Astrocyte (in vitro differentiated cells and primary cell): Measurements from ENCODE around the gene CYP46A1. TPM values are rescaled to one million over a fixed set of nuclear protein-coding genes. Genes with fewer than 3 reads are reported as not detected.

Source experiments
- DNase-seq: peaks from one replicate; pipeline ENCODE4 v3.0.0-alpha.2; 2010; ENCODE audit warnings: low read depth
- FAIRE-seq: peaks from 2 replicates; lab custom pipeline; 2011; peaks lifted over from hg19 to GRCh38; lab: Jason Lieb, UNC
- H2AFZ ChIP-seq: 2 replicates; pipeline ENCODE4 v1.6.0; 2012; ENCODE audit warnings: low read depth, low read length, inconsistent platforms
- H3K27ac ChIP-seq: 2 replicates; pipeline ENCODE4 v1.5.1; 2011; ENCODE audit warnings: low read depth, low read length, inconsistent platforms
- H3K27me3 ChIP-seq: 2 replicates; pipeline ENCODE4 v1.6.0; 2011; ENCODE audit warnings: low read length, inconsistent platforms; ENCODE audit not compliant: insufficient read depth
- H3K36me3 ChIP-seq: 2 replicates; pipeline ENCODE4 v1.5.1; 2011; ENCODE audit warnings: low read length, inconsistent platforms; ENCODE audit not compliant: insufficient read depth
- H3K4me1 ChIP-seq: 2 replicates; pipeline ENCODE4 v1.5.1; 2011; ENCODE audit warnings: low read length, inconsistent platforms; ENCODE audit not compliant: insufficient read depth
- H3K4me2 ChIP-seq: 2 replicates; pipeline ENCODE4 v1.6.0; 2012; ENCODE audit warnings: low read length, inconsistent platforms
- H3K4me3 ChIP-seq: 2 replicates; pipeline ENCODE4 v1.5.1; 2011; ENCODE audit warnings: low read depth, mild to moderate bottlenecking, low read length, inconsistent platforms; ENCODE audit not compliant: insufficient read depth
- H3K79me2 ChIP-seq: 2 replicates; pipeline ENCODE4 v1.6.0; 2012; ENCODE audit warnings: mild to moderate bottlenecking, low read length, inconsistent platforms; ENCODE audit not compliant: insufficient read depth
- H3K9ac ChIP-seq: 2 replicates; pipeline ENCODE4 v1.6.0; 2012; ENCODE audit warnings: mild to moderate bottlenecking, low read length, inconsistent platforms
- H3K9me3 ChIP-seq: 2 replicates; pipeline ENCODE4 v1.5.1; 2012; ENCODE audit warnings: low read depth, mild to moderate bottlenecking, low read length, inconsistent platforms; ENCODE audit not compliant: insufficient read depth
- H4K20me1 ChIP-seq: 2 replicates; pipeline ENCODE4 v1.6.0; 2012; ENCODE audit warnings: low read length, inconsistent platforms; ENCODE audit not compliant: insufficient read depth
- H3K27ac Mint-ChIP-seq: one replicate; pipeline ENCODE4 v1.8.0; 2021; ENCODE audit warnings: mild to moderate bottlenecking, mixed read lengths; ENCODE audit not compliant: unreplicated experiment
- H3K27me3 Mint-ChIP-seq: one replicate; pipeline ENCODE4 v1.8.0; 2021; ENCODE audit warnings: low read depth, mixed read lengths; ENCODE audit not compliant: unreplicated experiment
- H3K36me3 Mint-ChIP-seq: one replicate; pipeline ENCODE4 v1.8.0; 2021; ENCODE audit warnings: low read depth, mixed read lengths; ENCODE audit not compliant: unreplicated experiment
- H3K4me1 Mint-ChIP-seq: one replicate; pipeline ENCODE4 v1.8.0; 2021; ENCODE audit warnings: low read depth, mixed read lengths; ENCODE audit not compliant: unreplicated experiment
- H3K4me3 Mint-ChIP-seq: one replicate; pipeline ENCODE4 v1.8.0; 2021; ENCODE audit warnings: mild to moderate bottlenecking, moderate library complexity, mixed read lengths; ENCODE audit not compliant: unreplicated experiment
- H3K9me3 Mint-ChIP-seq: one replicate; pipeline ENCODE4 v1.8.0; 2021; ENCODE audit warnings: mild to moderate bottlenecking, mixed read lengths; ENCODE audit not compliant: unreplicated experiment
- EZH2 ChIP-seq: IDR thresholded peaks from 2 replicates; pipeline ENCODE4 v1.6.1; 2012; ENCODE audit warnings: mild to moderate bottlenecking, low read length, inconsistent platforms; ENCODE audit not compliant: insufficient read depth
- total RNA-seq: library from RNA; stranded (reverse); gene quantifications from 2 replicates; pipeline ENCODE4 v1.2.1, GENCODE V29; 2021
- TF ChIP-seq, protein P1 (sequence below): IDR thresholded peaks from 2 replicates; pipeline ENCODE4 v1.5.1; 2011; ENCODE audit warnings: low read depth, mild to moderate bottlenecking, inconsistent platforms, low read length, moderate library complexity; ENCODE audit not compliant: insufficient read depth

CYP46A1 gene
- total RNA-seq, 1 donor from 2014 or later = 0.52 TPM

DNA sequence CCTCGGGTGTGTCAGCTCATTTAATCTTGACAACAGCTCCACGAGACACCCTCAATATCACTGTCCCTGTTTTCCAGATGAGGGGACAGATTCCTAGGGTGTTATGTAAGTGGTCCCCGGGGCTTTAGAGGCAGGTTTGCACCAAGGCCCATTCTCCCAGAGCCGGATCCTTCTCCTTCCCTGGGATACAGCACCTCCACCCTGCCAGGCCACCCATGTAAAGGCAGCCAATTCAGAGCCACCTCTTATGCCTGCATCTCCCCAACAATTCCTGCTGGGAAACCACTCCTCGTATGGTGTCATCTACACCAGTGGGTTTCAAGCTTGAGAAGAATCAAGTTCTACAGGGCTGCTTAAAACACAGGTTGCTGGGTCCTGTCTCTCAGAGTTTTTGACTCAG is 4.1 kb upstream of the CYP46A1 start:
- H3K27ac ChIP-seq = no peak overlapping the region
- H3K27me3 Mint-ChIP-seq = peaks cover 10% of the 10 kb centered on the region
- H3K4me1 Mint-ChIP-seq = no peaks in the 10 kb centered on the region
- FAIRE-seq = no peak
- no peak overlapping the region for H3K4me3 Mint-ChIP-seq
- no peaks in the 10 kb centered on the region for H3K36me3 Mint-ChIP-seq
- no peak overlapping the region for H3K9ac ChIP-seq
- H3K36me3 ChIP-seq = no peaks in the 10 kb centered on the region
- TF ChIP-seq, protein P1, sequence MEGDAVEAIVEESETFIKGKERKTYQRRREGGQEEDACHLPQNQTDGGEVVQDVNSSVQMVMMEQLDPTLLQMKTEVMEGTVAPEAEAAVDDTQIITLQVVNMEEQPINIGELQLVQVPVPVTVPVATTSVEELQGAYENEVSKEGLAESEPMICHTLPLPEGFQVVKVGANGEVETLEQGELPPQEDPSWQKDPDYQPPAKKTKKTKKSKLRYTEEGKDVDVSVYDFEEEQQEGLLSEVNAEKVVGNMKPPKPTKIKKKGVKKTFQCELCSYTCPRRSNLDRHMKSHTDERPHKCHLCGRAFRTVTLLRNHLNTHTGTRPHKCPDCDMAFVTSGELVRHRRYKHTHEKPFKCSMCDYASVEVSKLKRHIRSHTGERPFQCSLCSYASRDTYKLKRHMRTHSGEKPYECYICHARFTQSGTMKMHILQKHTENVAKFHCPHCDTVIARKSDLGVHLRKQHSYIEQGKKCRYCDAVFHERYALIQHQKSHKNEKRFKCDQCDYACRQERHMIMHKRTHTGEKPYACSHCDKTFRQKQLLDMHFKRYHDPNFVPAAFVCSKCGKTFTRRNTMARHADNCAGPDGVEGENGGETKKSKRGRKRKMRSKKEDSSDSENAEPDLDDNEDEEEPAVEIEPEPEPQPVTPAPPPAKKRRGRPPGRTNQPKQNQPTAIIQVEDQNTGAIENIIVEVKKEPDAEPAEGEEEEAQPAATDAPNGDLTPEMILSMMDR = no peak
- TF ChIP-seq EZH2 = no peak
- peaks cover 10% of the 10 kb centered on the region for H3K4me1 ChIP-seq
- peaks cover 16% of the 10 kb centered on the region for H3K9me3 Mint-ChIP-seq
- H3K4me3 ChIP-seq = no peak overlapping the region
- no peaks in the 10 kb centered on the region for H4K20me1 ChIP-seq
- H3K27me3 ChIP-seq = peaks cover 2% of the 10 kb centered on the region
- no peak overlapping the region for H2AFZ ChIP-seq
- no peaks in the 10 kb centered on the region for H3K79me2 ChIP-seq
- peaks cover 9% of the 10 kb centered on the region for H3K9me3 ChIP-seq
- no peak overlapping the region for H3K27ac Mint-ChIP-seq
- no peak overlapping the region for H3K4me2 ChIP-seq
- no peak for DNase-seq

DNA sequence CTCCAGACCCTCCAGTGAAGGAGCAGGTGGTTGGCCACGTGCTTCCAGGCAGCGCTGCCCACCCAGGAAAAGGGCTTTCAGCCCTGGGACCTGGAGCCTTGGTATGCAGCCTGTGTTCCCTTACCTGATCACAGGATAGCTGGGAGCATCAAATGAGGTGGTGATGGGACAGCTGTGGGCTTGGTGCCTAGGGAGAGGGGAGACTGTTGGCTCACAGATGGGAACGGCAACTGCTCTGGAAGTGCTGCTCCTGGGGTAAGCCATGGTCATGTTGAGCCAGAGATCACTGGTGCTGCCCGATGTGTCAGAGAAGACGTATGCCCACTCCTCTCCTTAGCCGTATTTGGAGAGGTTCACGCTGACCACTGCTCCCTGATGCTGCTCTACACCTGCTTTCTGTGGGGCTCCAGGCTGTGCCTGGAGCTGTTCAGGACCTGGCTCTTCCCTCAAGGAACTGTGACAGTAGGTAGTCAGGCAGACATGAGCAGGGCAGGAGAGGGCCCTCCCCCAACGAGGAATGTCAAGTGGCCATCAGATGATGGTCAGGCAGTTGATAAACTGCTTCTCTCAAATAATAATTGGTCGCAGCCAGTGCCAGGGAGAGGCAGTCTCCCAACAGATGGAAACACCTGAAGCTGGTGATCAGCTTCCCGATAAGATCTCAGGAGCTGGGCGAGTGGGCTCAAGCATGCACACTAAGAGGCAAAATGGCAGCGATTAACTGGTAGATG is 2.8 kb upstream of the CYP46A1 start:
- no peak overlapping the region for H3K27ac Mint-ChIP-seq
- H3K36me3 ChIP-seq = no peaks in the 10 kb centered on the region
- H3K9ac ChIP-seq = no peak overlapping the region
- no peaks in the 10 kb centered on the region for H3K79me2 ChIP-seq
- TF ChIP-seq EZH2 = no peak
- TF ChIP-seq, protein P1 = no peak
- H3K36me3 Mint-ChIP-seq = no peaks in the 10 kb centered on the region
- H4K20me1 ChIP-seq = no peaks in the 10 kb centered on the region
- peaks cover 10% of the 10 kb centered on the region for H3K4me1 ChIP-seq
- no peak overlapping the region for H3K27ac ChIP-seq
- H3K27me3 ChIP-seq = peaks cover 2% of the 10 kb centered on the region
- H3K4me3 Mint-ChIP-seq = no peak overlapping the region
- peaks cover 9% of the 10 kb centered on the region for H3K9me3 ChIP-seq
- H2AFZ ChIP-seq = no peak overlapping the region
- peaks cover 16% of the 10 kb centered on the region for H3K9me3 Mint-ChIP-seq
- H3K4me2 ChIP-seq = no peak overlapping the region
- H3K27me3 Mint-ChIP-seq = peaks cover 19% of the 10 kb centered on the region
- DNase-seq (no peak), FAIRE-seq (no peak)
- no peak overlapping the region for H3K4me3 ChIP-seq
- H3K4me1 Mint-ChIP-seq = no peaks in the 10 kb centered on the region

DNA sequence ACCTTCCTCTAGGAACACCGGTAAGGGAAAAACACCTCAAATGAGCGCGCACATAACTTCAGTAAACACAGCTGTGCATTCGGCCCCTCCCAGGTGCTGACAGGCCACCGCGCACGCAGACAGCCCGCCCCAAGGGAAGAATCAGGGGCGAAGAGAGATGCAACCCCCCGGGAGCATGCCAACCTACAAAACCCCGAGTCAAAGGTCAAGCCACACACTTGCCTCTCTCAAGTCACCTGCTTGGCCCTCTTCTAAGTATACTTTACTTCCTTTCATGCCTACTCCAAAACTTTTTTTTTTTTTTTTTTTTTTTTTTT is 2.3 kb upstream of the CYP46A1 start:
- DNase-seq = no peak
- H3K27me3 Mint-ChIP-seq = peaks cover 25% of the 10 kb centered on the region
- Histone ChIP-seq H3K4me1 (peaks cover 7% of the 10 kb centered on the region), H2AFZ (no peak overlapping the region), H3K36me3 (no peaks in the 10 kb centered on the region), H3K27ac (no peak overlapping the region), H3K4me3 (no peak overlapping the region), H3K4me2 (no peak overlapping the region), H4K20me1 (no peaks in the 10 kb centered on the region), H3K9me3 (peaks cover 9% of the 10 kb centered on the region), H3K9ac (no peak overlapping the region), H3K79me2 (no peaks in the 10 kb centered on the region), H3K27me3 (peaks cover 2% of the 10 kb centered on the region)
- H3K4me1 Mint-ChIP-seq = no peaks in the 10 kb centered on the region
- H3K36me3 Mint-ChIP-seq = no peaks in the 10 kb centered on the region
- no peak overlapping the region for H3K27ac Mint-ChIP-seq
- no peak for FAIRE-seq
- H3K9me3 Mint-ChIP-seq = peaks cover 12% of the 10 kb centered on the region
- TF ChIP-seq, protein P1 = no peak
- TF ChIP-seq EZH2 = no peak
- no peak overlapping the region for H3K4me3 Mint-ChIP-seq
